ENCODE measurements around the gene HACD2. TPM values are rescaled to one million over a fixed set of nuclear protein-coding genes. Genes with fewer than 3 reads are reported as not detected.
"Not testable (repeated sequence)": the region's sequence is repeated elsewhere in the genome, so short reads cannot be mapped to it uniquely, and the experiment has no call there.

HACD2 gene
- total and polyA plus RNA-seq, 10 of the 15 experiments (the other 5 are each of a cell fraction or from before 2014, with no cell fraction given), result 9.1 to 30.0 (median 18.8) TPM

- RAD21 ChIA-PET (ENCODE audit: unreplicated experiment), result no interaction called here
- WGBS (ENCODE audit: insufficient coverage, insufficient replicate concordance, low lambda C conversion rate, missing lambda C conversion rate), result 100% methylated on average over 1 of the region's 1 CpG
- Histone ChIP-seq H3K27ac (ENCODE audit: control insufficient read depth, insufficient read depth) (no peak overlapping the region), H3K9me3 (replicated peaks; ENCODE audit: control insufficient read depth, insufficient read depth, low read length) (no peaks in the 10 kb centered on the region), H3K4me1 (ENCODE audit: control insufficient read depth, insufficient read depth, low read length) (peaks cover 17% of the 10 kb centered on the region; the same call in 1 of the 2 replicates), H3K4me3 (no peak overlapping the region), H4K20me1 (ENCODE audit: control insufficient read depth, insufficient read depth) (no peaks in the 10 kb centered on the region), H3K9ac (ENCODE audit: control insufficient read depth, insufficient read depth, low read length) (no peak overlapping the region), H3K27me3 (replicated peaks in 1 of 2; ENCODE audit: control insufficient read depth in 2 of 2, insufficient read depth in 2 of 2, low read length in 1 of 2) (no peaks in the 10 kb centered on the region), H2AFZ (ENCODE audit: control insufficient read depth, low read depth, low read length) (no peak overlapping the region), H3K4me2 (ENCODE audit: control insufficient read depth, insufficient read depth) (no peak overlapping the region), H3K79me2 (ENCODE audit: control insufficient read depth, insufficient read depth, low read length) (no peaks in the 10 kb centered on the region), H3K36me3 (ENCODE audit: control insufficient read depth in 2 of 2, insufficient read depth in 2 of 2, low read length in 1 of 2) (no peaks in the 10 kb centered on the region; a peak in 1 of 4 replicates)
- in situ Hi-C loops (cut with MboI), result no loop called here
- SMC1A ChIA-PET (ENCODE audit: uncharacterized antibody, unreplicated experiment), result no interaction called here
- FAIRE-seq, result no peak
- POLR2A ChIA-PET, result interaction anchor here (1.7 kb wide), 1 partner anchor 16 kb away, joined by 4 read pairs; no protein-coding TSS in a partner anchor
- intact Hi-C loops (cut with micrococcal nuclease; ENCODE audit: unreplicated experiment), result no loop called here
- no peak for DNase-seq (ENCODE audit: low read depth, low spot score)
- CTCF ChIA-PET, result interaction anchor here (1.6 kb wide), 1 partner anchor 40 kb away, joined by 4 read pairs; no protein-coding TSS in a partner anchor
- no peak for ATAC-seq
- BruUV-seq (replicated peaks), result no TSS peak
- TF ChIP-seq TARDBP (IDR thresholded peaks at IDR 0.05; ENCODE audit: borderline replicate concordance) (no peak), BMI1 (IDR thresholded peaks at IDR 0.05; ENCODE audit: borderline replicate concordance) (no peak), RELA (IDR thresholded peaks at IDR 0.05; ENCODE audit: borderline replicate concordance, partially characterized antibody) (no peak), KAT2A (conservative IDR thresholded peaks at IDR 0.05; ENCODE audit: control insufficient read depth, low read depth, low read length) (no peak), MEF2B (IDR thresholded peaks at IDR 0.05; ENCODE audit: partially characterized antibody, poor library complexity, severe bottlenecking) (no peak), CBX3 (IDR thresholded peaks at IDR 0.05; ENCODE audit: borderline replicate concordance, low read depth) (no peak), HDGF (IDR thresholded peaks at IDR 0.05) (no peak), ZSCAN29 (IDR thresholded peaks at IDR 0.05) (no peak), RAD51 (IDR thresholded peaks at IDR 0.05) (no peak)
- TF ChIP-seq, protein P1, sequence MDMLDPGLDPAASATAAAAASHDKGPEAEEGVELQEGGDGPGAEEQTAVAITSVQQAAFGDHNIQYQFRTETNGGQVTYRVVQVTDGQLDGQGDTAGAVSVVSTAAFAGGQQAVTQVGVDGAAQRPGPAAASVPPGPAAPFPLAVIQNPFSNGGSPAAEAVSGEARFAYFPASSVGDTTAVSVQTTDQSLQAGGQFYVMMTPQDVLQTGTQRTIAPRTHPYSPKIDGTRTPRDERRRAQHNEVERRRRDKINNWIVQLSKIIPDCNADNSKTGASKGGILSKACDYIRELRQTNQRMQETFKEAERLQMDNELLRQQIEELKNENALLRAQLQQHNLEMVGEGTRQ (IDR thresholded peaks at IDR 0.05; ENCODE audit: borderline replicate concordance, low read depth, low read length), result no peak
These were observed 17.5 kb upstream of the HACD2 start for GRCh38 chr3:123602325-123602724.

- H3K9me3 ChIP-seq (replicated peaks; ENCODE audit: control insufficient read depth, insufficient read depth, low read length); FAIRE-seq; H2AFZ ChIP-seq (ENCODE audit: control insufficient read depth, low read depth, low read length); DNase-seq (ENCODE audit: low read depth, low spot score); H3K27me3 ChIP-seq (replicated peaks in 1 of 2; ENCODE audit: control insufficient read depth in 2 of 2, insufficient read depth in 2 of 2, low read length in 1 of 2); H3K4me1 ChIP-seq (ENCODE audit: control insufficient read depth, insufficient read depth, low read length); H4K20me1 ChIP-seq (ENCODE audit: control insufficient read depth, insufficient read depth); BruUV-seq (replicated peaks); H3K27ac ChIP-seq (ENCODE audit: control insufficient read depth, insufficient read depth); H3K9ac ChIP-seq (ENCODE audit: control insufficient read depth, insufficient read depth, low read length); ATAC-seq; H3K36me3 ChIP-seq (ENCODE audit: control insufficient read depth in 2 of 2, insufficient read depth in 2 of 2, low read length in 1 of 2); RAD21 ChIA-PET (ENCODE audit: unreplicated experiment); H3K4me2 ChIP-seq (ENCODE audit: control insufficient read depth, insufficient read depth); SMC1A ChIA-PET (ENCODE audit: uncharacterized antibody, unreplicated experiment); intact Hi-C loops (cut with micrococcal nuclease; ENCODE audit: unreplicated experiment); H3K79me2 ChIP-seq (ENCODE audit: control insufficient read depth, insufficient read depth, low read length); in situ Hi-C loops (cut with MboI); H3K4me3 ChIP-seq: not testable (repeated sequence)
- ChIA-PET CTCF (interaction anchor here (0.8 to 1.0 kb wide), 2 partner anchors 15 to 41 kb away, joined by 4 read pairs; no protein-coding TSS in a partner anchor), POLR2A (interaction anchor here (1.2 kb wide), 1 partner anchor 13 kb away, joined by 4 read pairs; no protein-coding TSS in a partner anchor)
These were observed 16.0 kb upstream of the HACD2 start for GRCh38 chr3:123600863-123601262.
